22Rv1 (cell line): Measurements from ENCODE around the gene RSPH4A.

ENCODE experiments used
- ZFX ChIP-seq: fragments of 450-650 bp; IDR thresholded peaks from 2 replicates; pipeline ENCODE4 v1.6.1; 2017; ENCODE audit warnings: antibody characterized with exemption, borderline replicate concordance
- TF ChIP-seq, protein P1 (sequence below): fragments of 450-650 bp; IDR thresholded peaks from 2 replicates; pipeline ENCODE4 v1.5.1; 2017; ENCODE audit warnings: mild to moderate bottlenecking

- TF ChIP-seq, protein P1, sequence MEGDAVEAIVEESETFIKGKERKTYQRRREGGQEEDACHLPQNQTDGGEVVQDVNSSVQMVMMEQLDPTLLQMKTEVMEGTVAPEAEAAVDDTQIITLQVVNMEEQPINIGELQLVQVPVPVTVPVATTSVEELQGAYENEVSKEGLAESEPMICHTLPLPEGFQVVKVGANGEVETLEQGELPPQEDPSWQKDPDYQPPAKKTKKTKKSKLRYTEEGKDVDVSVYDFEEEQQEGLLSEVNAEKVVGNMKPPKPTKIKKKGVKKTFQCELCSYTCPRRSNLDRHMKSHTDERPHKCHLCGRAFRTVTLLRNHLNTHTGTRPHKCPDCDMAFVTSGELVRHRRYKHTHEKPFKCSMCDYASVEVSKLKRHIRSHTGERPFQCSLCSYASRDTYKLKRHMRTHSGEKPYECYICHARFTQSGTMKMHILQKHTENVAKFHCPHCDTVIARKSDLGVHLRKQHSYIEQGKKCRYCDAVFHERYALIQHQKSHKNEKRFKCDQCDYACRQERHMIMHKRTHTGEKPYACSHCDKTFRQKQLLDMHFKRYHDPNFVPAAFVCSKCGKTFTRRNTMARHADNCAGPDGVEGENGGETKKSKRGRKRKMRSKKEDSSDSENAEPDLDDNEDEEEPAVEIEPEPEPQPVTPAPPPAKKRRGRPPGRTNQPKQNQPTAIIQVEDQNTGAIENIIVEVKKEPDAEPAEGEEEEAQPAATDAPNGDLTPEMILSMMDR = no peak
- TF ChIP-seq ZFX = no peak
Observed at GRCh38 chr6:116624036-116624805, 7.9 kb downstream of the RSPH4A start.
